ENCODE data around the gene SLC6A8.
A peak's percentile ranks its signal among the peaks of the same experiment; 100 is the strongest.

Gene SLC6A8

GRCh38 chrX:153648358-153649177 is 39.2 kb upstream of the SLC6A8 start:
- DNase-seq (ENCODE audit: low read depth, low spot score) = no peak

- DNase-seq (ENCODE audit: low read depth, low spot score) = no peak
Observed at GRCh38 chrX:153649178-153649914, 38.4 kb upstream of the SLC6A8 start.

- no peak for DNase-seq (ENCODE audit: low read depth, low spot score)
Observed at GRCh38 chrX:153649915-153650782, 37.6 kb upstream of the SLC6A8 start.

GRCh38 chrX:153650959-153651358 is 36.8 kb upstream of the SLC6A8 start:
- DNase-seq (ENCODE audit: low read depth, low spot score) = no peak

- no peak for DNase-seq (ENCODE audit: low read depth, low spot score)
Observed at GRCh38 chrX:153651540-153652079, 36.1 kb upstream of the SLC6A8 start.

GRCh38 chrX:153653556-153653955 is 34.2 kb upstream of the SLC6A8 start:
- DNase-seq (ENCODE audit: low read depth, low spot score) = no peak

GRCh38 chrX:153657161-153657560 is 30.6 kb upstream of the SLC6A8 start:
- no peak for DNase-seq (ENCODE audit: low read depth, low spot score)

- DNase-seq (ENCODE audit: low read depth, low spot score) = no peak
Observed at GRCh38 chrX:153659268-153659667, 28.5 kb upstream of the SLC6A8 start.

GRCh38 chrX:153662266-153662665 is 25.5 kb upstream of the SLC6A8 start:
- peak; percentile 24 for DNase-seq (ENCODE audit: low read depth, low spot score)

GRCh38 chrX:153665726-153666306 is 21.9 kb upstream of the SLC6A8 start:
- no peak for DNase-seq (ENCODE audit: low read depth, low spot score)

GRCh38 chrX:153667281-153667955 is 20.3 kb upstream of the SLC6A8 start:
- no peak for DNase-seq (ENCODE audit: low read depth, low spot score)

GRCh38 chrX:153667956-153668396 is 19.8 kb upstream of the SLC6A8 start:
- peak; percentile 35 for DNase-seq (ENCODE audit: low read depth, low spot score)

GRCh38 chrX:153668423-153669173 is 19.1 kb upstream of the SLC6A8 start:
- DNase-seq (ENCODE audit: low read depth, low spot score) = no peak

GRCh38 chrX:153669174-153669890 is 18.4 kb upstream of the SLC6A8 start:
- no peak for DNase-seq (ENCODE audit: low read depth, low spot score)

GRCh38 chrX:153669901-153670731 is 17.6 kb upstream of the SLC6A8 start:
- DNase-seq (ENCODE audit: low read depth, low spot score) = no peak

- no peak for DNase-seq (ENCODE audit: low read depth, low spot score)
Observed at GRCh38 chrX:153670748-153671588, 16.8 kb upstream of the SLC6A8 start.

Data from activated CD4-positive, CD25-positive, alpha-beta regulatory T cell treated with anti-CD3 and anti-CD28 coated beads, Interleukin-2, amount 50 U/mL, for 16 hours (primary cell).